ENCODE measurements around the gene C1orf74. TPM values are rescaled to one million over a fixed set of nuclear protein-coding genes. Genes with fewer than 3 reads are reported as not detected.

The C1orf74 gene
- total and polyA plus RNA-seq, 12 donors = 0.98 to 5.4 (median 2.2) TPM

DNA sequence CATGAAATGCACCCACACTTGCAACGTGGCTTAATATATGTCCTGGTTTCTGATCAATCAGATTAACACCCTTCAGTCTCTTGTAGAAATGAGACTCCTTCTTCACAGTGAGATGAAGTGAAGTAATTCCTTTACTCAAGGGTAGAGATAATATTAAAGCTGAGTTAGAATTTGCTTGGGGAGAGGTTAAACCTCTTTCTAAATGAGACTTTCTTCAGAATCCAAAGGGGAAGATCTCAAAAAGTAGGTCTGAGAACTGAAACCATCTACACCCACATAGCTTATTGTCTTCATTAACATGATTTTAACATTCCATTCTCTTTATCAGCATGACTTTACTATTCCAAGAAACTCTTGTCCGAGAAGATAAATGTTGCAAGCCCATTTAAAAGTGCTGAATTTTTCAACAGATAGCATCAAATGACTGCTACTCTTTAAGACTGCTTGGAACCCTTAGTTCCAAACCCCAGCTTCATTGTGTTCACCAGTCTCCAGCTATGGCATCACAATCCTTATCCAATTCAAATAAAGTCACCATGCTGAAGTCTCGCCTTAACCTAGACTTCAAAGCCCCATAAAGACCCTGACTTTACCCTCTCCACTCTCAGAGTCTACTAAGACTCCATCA lies 47.8 kb downstream of the C1orf74 start:
- no peak overlapping the region for H3K4me3 ChIP-seq
- TF ChIP-seq CTCF (IDR thresholded peaks at IDR 0.05) = no peak
- no peak for TF ChIP-seq POLR2A (IDR thresholded peaks at IDR 0.05)
- 62 to 72% (median 70%) methylated on average over 3 of the region's 3 CpGs for WGBS, 4 donors
- no peaks in the 10 kb centered on the region for H3K36me3 ChIP-seq (replicated peaks in 1 of 2)
- DNase-seq = no peak
- no peaks in the 10 kb centered on the region for H3K27me3 ChIP-seq
- no peaks in the 10 kb centered on the region for H3K9me3 ChIP-seq (replicated peaks in 1 of 3)
- peaks cover 13 to 16% of the 10 kb centered on the region in 2 donors for H3K4me1 ChIP-seq (replicated peaks in 1 of 2)
- intact Hi-C loops (cut with DNase I) = no loop called here
- H3K27ac ChIP-seq = no peak overlapping the region

GRCh38 chr1:209733409-209734192 lies 50.8 kb downstream of the C1orf74 start:
- peak overlapping the region in 1 of 5 donors; percentile 20 for H3K27ac ChIP-seq
- DNase-seq = no peak
- 64 to 77% (median 72%) methylated on average over 3 of the region's 3 CpGs for WGBS, 4 donors
- H3K4me3 ChIP-seq = no peak overlapping the region
- H3K4me1 ChIP-seq (replicated peaks in 1 of 2) = peaks cover 13 to 16% of the 10 kb centered on the region in 2 donors
- H3K9me3 ChIP-seq (replicated peaks in 1 of 3) = no peaks in the 10 kb centered on the region
- H3K36me3 ChIP-seq (replicated peaks in 1 of 2) = no peaks in the 10 kb centered on the region
- intact Hi-C loops (cut with DNase I) = no loop called here
- no peaks in the 10 kb centered on the region for H3K27me3 ChIP-seq
- TF ChIP-seq CTCF (IDR thresholded peaks at IDR 0.05) (no peak), POLR2A (IDR thresholded peaks at IDR 0.05) (no peak)

DNA sequence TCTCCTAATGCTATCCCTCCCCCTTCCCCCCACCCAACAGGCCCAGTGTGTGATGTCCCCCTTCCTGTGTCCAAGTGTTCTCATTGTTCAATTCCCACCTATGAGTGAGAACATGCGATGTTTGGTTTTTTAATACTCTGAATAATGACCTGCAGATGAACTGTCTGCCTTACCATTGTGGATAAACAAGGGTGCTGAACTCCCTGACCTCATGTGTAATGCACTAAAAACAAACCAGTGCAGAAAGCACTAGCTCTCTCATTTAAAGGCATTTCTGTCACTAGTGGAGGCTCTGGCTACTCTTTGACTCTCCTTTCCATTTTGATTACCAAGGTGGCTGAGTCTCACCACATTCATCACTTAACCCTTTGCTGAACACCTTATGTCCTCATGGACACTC lies 51.6 kb downstream of the C1orf74 start:
- H3K4me3 ChIP-seq = no peak overlapping the region
- no peaks in the 10 kb centered on the region for H3K36me3 ChIP-seq (replicated peaks in 1 of 2)
- 62 to 79% (median 72%) methylated on average over 1 of the region's 1 CpG for WGBS, 4 donors
- no peak overlapping the region for H3K27ac ChIP-seq
- TF ChIP-seq POLR2A (IDR thresholded peaks at IDR 0.05) (no peak), CTCF (IDR thresholded peaks at IDR 0.05) (no peak)
- DNase-seq = no peak
- no peaks in the 10 kb centered on the region for H3K9me3 ChIP-seq (replicated peaks in 1 of 3)
- H3K27me3 ChIP-seq = no peaks in the 10 kb centered on the region
- intact Hi-C loops (cut with DNase I) = no loop called here
- peaks cover 13 to 16% of the 10 kb centered on the region in 2 donors for H3K4me1 ChIP-seq (replicated peaks in 1 of 2)

GRCh38 chr1:209729436-209729835 lies 54.9 kb downstream of the C1orf74 start:
- Histone ChIP-seq H3K9me3 (replicated peaks in 1 of 3) (no peaks in the 10 kb centered on the region), H3K4me1 (replicated peaks in 1 of 2) (peaks cover 13 to 16% of the 10 kb centered on the region in 2 donors), H3K36me3 (replicated peaks in 1 of 2) (no peaks in the 10 kb centered on the region), H3K27ac (no peak overlapping the region), H3K27me3 (no peaks in the 10 kb centered on the region), H3K4me3 (no peak overlapping the region)
- no peak for DNase-seq
- intact Hi-C loops (cut with DNase I) = no loop called here
- 53 to 74% (median 61%) methylated on average over 1 of the region's 1 CpG for WGBS, 4 donors
- TF ChIP-seq CTCF (IDR thresholded peaks at IDR 0.05) (no peak), POLR2A (IDR thresholded peaks at IDR 0.05) (no peak)

Other genes starting within 250 kb of the C1orf74 start
- gene CAMK1G, start 200.8 kb downstream of the C1orf74 start, total RNA-seq = 1 to 10 TPM in 7 of 9 donors, under 1 TPM in 2; 0.57 to 8.4 (median 2.6) TPM
- gene CAMK1G, start 200.8 kb downstream of the C1orf74 start, polyA plus RNA-seq = 1 to 10 TPM in 2 of 3 donors, under 1 TPM in 1; 0.84 to 2.5 (median 2.2) TPM
- gene LAMB3, start 132.1 kb downstream of the C1orf74 start, total RNA-seq = 100 to 1,000 TPM in 1 of 9 donors, 10 to 100 TPM in 8; 11.8 to 117 (median 41.3) TPM
- gene LAMB3, start 132.1 kb downstream of the C1orf74 start, polyA plus RNA-seq = 10 to 100 TPM in 1 of 3 donors, 1 to 10 TPM in 2; 8.2 to 16.1 (median 8.6) TPM
- 100 to 1,000 TPM in 8 of 9 donors, 10 to 100 TPM in 1; 65.3 to 901 (median 209) TPM for gene G0S2, start 109.1 kb downstream of the C1orf74 start, total RNA-seq
- 100 to 1,000 TPM in 2 of 3 donors, 10 to 100 TPM in 1; 48.5 to 504 (median 265) TPM for gene G0S2, start 109.1 kb downstream of the C1orf74 start, polyA plus RNA-seq
- gene HSD11B1, start 79.7 kb downstream of the C1orf74 start, total RNA-seq = 10 to 100 TPM in 5 of 9 donors, 1 to 10 TPM in 3, under 1 TPM in 1; 0.17 to 29.6 (median 11.7) TPM
- 1 to 10 TPM; 4.1 to 8.2 (median 4.7) TPM for gene HSD11B1, start 79.7 kb downstream of the C1orf74 start, polyA plus RNA-seq
- gene TRAF3IP3, start 28.5 kb downstream of the C1orf74 start, total RNA-seq = 1 to 10 TPM in 8 of 9 donors, under 1 TPM in 1; 0.88 to 9.8 (median 2.0) TPM
- 1 to 10 TPM; 1.0 to 3.8 (median 2.2) TPM for gene TRAF3IP3, start 28.5 kb downstream of the C1orf74 start, polyA plus RNA-seq
- 10 to 100 TPM in 8 of 9 donors, 1 to 10 TPM in 1; 8.1 to 60.2 (median 35.9) TPM for gene IRF6, start 21.6 kb upstream of the C1orf74 start, total RNA-seq
- gene IRF6, start 21.6 kb upstream of the C1orf74 start, polyA plus RNA-seq = 1 to 10 TPM; 5.4 to 9.8 (median 8.5) TPM
- 10 to 100 TPM in 2 of 9 donors, 1 to 10 TPM in 7; 5.3 to 11.6 (median 8.1) TPM for gene UTP25, start 43.4 kb upstream of the C1orf74 start, total RNA-seq
- gene UTP25, start 43.4 kb upstream of the C1orf74 start, polyA plus RNA-seq = 1 to 10 TPM; 2.2 to 8.8 (median 2.4) TPM
- gene SYT14, start 153.7 kb upstream of the C1orf74 start, total RNA-seq = 1 to 10 TPM; 2.2 to 8.1 (median 3.9) TPM
- gene SYT14, start 153.7 kb upstream of the C1orf74 start, polyA plus RNA-seq = 1 to 10 TPM in 2 of 3 donors, under 1 TPM in 1; 0.57 to 6.6 (median 1.5) TPM